Measurements from ENCODE around the gene SORCS3.

DNA sequence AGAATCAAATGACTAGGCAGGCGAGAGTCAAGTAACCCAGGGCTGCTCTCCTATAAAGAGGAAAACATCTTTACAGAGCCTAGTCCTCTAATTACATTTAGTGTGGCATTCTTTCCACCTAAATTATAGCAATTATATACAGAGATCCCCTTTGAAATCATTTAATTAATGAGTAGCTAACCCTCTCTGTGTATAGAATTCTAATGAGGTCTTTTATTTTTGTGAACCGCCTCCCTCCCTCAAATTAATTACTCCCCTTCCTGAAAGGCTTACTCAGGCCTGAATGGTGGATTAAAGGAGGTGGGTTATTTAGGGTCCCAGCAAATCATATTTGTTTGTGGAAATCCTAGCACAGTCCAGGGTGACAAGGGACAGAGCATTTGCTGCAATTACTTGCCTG lies 551.8 kb downstream of the SORCS3 start:
- no peak for TF ChIP-seq POLR2A (IDR thresholded peaks at IDR 0.05; ENCODE audit: low read depth)
- TF ChIP-seq CTCF (IDR thresholded peaks at IDR 0.05): no peak
- no peak for TF ChIP-seq POLR2AphosphoS5 (IDR thresholded peaks at IDR 0.05)
- no peak for TF ChIP-seq EP300 (IDR thresholded peaks at IDR 0.05)

All from esophagus muscularis mucosa (tissue), 4 donors.